ENCODE data around the gene ST8SIA6. TPM values are rescaled to one million over a fixed set of nuclear protein-coding genes. Genes with fewer than 3 reads are reported as not detected.

Gene ST8SIA6
- total and polyA plus RNA-seq, 7 experiments from 2014 or later: 0.08 to 2.5 (median 0.56) TPM

- H3K27me3 Mint-ChIP-seq: peaks cover 0 to 4% (median 0%) of the 10 kb centered on the region in 5 donors
- ChIA-PET POLR2A (no interaction called here), CTCF (no interaction called here)
- peaks cover 0 to 5% (median 0%) of the 10 kb centered on the region in 5 donors for H3K36me3 Mint-ChIP-seq
- DNase-seq (no peak), ATAC-seq (no peak)
- Histone ChIP-seq H3K4me1 (ENCODE audit: control insufficient read depth in 2 of 2, insufficient read depth in 2 of 2, low read length in 2 of 2) (no peaks in the 10 kb centered on the region), H3K36me3 (ENCODE audit: control insufficient read depth in 2 of 3, insufficient read depth in 3 of 3, low read length in 3 of 3) (no peaks in the 10 kb centered on the region), H3K27me3 (ENCODE audit: control insufficient read depth in 2 of 2, insufficient read depth in 2 of 2, low read length in 2 of 2) (no peaks in the 10 kb centered on the region), H3K9me3 (ENCODE audit: control insufficient read depth in 2 of 3, low read length in 3 of 3) (no peaks in the 10 kb centered on the region), H3K27ac (ENCODE audit: low read depth, low read length) (no peak overlapping the region), H3K4me3 (ENCODE audit: low read length) (no peak overlapping the region)
- H3K9me3 Mint-ChIP-seq: peaks cover 0 to 6% (median 0%) of the 10 kb centered on the region in 11 donors
- H3K4me1 Mint-ChIP-seq: no peaks in the 10 kb centered on the region
- no peak overlapping the region for H3K27ac Mint-ChIP-seq
- intact Hi-C loops (cut with micrococcal nuclease): no loop called here
- H3K4me3 Mint-ChIP-seq: no peak overlapping the region
Measured at GRCh38 chr10:17488848-17489247, 34.5 kb upstream of the ST8SIA6 start.

- Mint-ChIP-seq H3K27me3 (peaks cover 0 to 7% (median 4%) of the 10 kb centered on the region in 5 donors), H3K36me3 (peaks cover 0 to 5% (median 2%) of the 10 kb centered on the region in 5 donors), H3K4me3 (no peak overlapping the region), H3K9me3 (peaks cover 0 to 20% (median 5%) of the 10 kb centered on the region in 11 donors), H3K4me1 (no peaks in the 10 kb centered on the region), H3K27ac (peak overlapping the region in 1 of 9 donors; percentile 32)
- ATAC-seq (no peak), DNase-seq (no peak)
- no peaks in the 10 kb centered on the region for H3K4me1 ChIP-seq (ENCODE audit: control insufficient read depth in 2 of 2, insufficient read depth in 2 of 2, low read length in 2 of 2)
- intact Hi-C loops (cut with micrococcal nuclease): no loop called here
- H3K36me3 ChIP-seq (ENCODE audit: control insufficient read depth in 2 of 3, insufficient read depth in 3 of 3, low read length in 3 of 3): no peaks in the 10 kb centered on the region
- H3K9me3 ChIP-seq (ENCODE audit: control insufficient read depth in 2 of 3, low read length in 3 of 3): no peaks in the 10 kb centered on the region
- CTCF ChIA-PET: no interaction called here
- POLR2A ChIA-PET: no interaction called here
- H3K4me3 ChIP-seq (ENCODE audit: low read length): no peak overlapping the region
- H3K27ac ChIP-seq (ENCODE audit: low read depth, low read length): no peak overlapping the region
- no peaks in the 10 kb centered on the region for H3K27me3 ChIP-seq (ENCODE audit: control insufficient read depth in 2 of 2, insufficient read depth in 2 of 2, low read length in 2 of 2)
Measured at GRCh38 chr10:17483079-17483478, 28.7 kb upstream of the ST8SIA6 start.

GRCh38 chr10:17479822-17480221 is 25.4 kb upstream of the ST8SIA6 start:
- Mint-ChIP-seq H3K36me3 (peaks cover 0 to 5% (median 0%) of the 10 kb centered on the region in 5 donors), H3K4me1 (no peaks in the 10 kb centered on the region), H3K27me3 (peaks cover 4 to 14% (median 11%) of the 10 kb centered on the region in 5 donors), H3K27ac (no peak overlapping the region), H3K4me3 (no peak overlapping the region), H3K9me3 (peaks cover 0 to 16% (median 3%) of the 10 kb centered on the region in 11 donors)
- DNase-seq (no peak), ATAC-seq (no peak)
- Histone ChIP-seq H3K4me1 (ENCODE audit: control insufficient read depth in 2 of 2, insufficient read depth in 2 of 2, low read length in 2 of 2) (no peaks in the 10 kb centered on the region), H3K36me3 (ENCODE audit: control insufficient read depth in 2 of 3, insufficient read depth in 3 of 3, low read length in 3 of 3) (no peaks in the 10 kb centered on the region), H3K9me3 (ENCODE audit: control insufficient read depth in 2 of 3, low read length in 3 of 3) (no peaks in the 10 kb centered on the region), H3K4me3 (ENCODE audit: low read length) (no peak overlapping the region), H3K27me3 (ENCODE audit: control insufficient read depth in 2 of 2, insufficient read depth in 2 of 2, low read length in 2 of 2) (no peaks in the 10 kb centered on the region), H3K27ac (ENCODE audit: low read depth, low read length) (no peak overlapping the region)
- intact Hi-C loops (cut with micrococcal nuclease): no loop called here
- ChIA-PET CTCF (no interaction called here), POLR2A (no interaction called here)

DNA sequence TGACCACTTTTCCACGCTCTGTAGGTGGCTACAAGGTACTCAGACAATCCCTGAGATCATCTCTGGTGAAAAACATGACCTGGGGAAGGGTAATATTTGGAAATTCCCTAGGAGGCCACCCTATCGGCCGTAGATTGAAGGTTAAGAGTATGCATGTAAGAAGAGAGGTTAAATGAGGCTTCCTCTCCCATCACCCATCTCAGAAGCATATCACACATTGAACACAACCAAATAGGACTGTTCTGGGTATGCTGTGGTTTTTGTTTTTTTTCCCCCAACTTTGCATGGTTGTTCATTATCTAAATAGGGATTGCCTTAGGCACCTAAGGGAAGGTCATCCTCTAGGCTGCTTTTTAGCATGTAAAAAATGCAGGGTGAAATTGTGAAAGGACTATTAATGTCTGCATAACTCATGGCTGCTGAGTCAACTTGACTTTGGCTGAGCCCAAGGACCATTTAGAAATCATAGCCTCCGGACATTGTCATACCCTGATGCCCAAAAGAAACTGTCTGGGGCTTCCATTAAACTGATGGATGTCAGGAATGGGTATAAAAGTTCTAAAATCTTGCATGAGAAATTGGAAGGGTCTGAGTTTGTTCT is 24.7 kb upstream of the ST8SIA6 start:
- no peak overlapping the region for H3K4me3 ChIP-seq (ENCODE audit: low read length)
- no peak overlapping the region for H3K27ac ChIP-seq (ENCODE audit: low read depth, low read length)
- CTCF ChIA-PET: no interaction called here

DNA sequence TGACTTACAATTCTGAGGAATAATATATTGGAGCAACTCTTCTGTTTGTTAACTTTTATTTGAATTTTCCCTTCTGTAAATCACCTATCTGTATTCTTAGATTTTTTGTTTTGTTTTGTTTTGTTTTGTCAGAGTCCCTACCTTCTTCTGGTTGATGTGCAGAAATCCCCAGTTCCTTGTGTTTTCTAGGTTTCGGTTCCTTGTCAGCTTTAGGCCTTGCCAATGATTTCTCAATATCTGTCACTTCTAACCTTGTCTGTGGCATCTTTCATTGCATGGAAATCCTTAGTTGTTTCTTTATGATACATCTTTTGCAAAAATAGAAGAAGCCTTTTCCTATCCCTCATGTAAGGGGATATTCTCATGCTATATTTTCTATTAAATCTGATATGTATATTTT is 21.7 kb upstream of the ST8SIA6 start:
- Mint-ChIP-seq H3K9me3 (peaks cover 0 to 6% (median 0%) of the 10 kb centered on the region in 11 donors), H3K27ac (no peak overlapping the region), H3K36me3 (peaks cover 0 to 5% (median 0%) of the 10 kb centered on the region in 5 donors), H3K4me1 (peaks cover 0 to 7% (median 4%) of the 10 kb centered on the region in 7 donors), H3K4me3 (no peak overlapping the region), H3K27me3 (peaks cover 4 to 18% (median 12%) of the 10 kb centered on the region in 5 donors)
- ChIA-PET CTCF (no interaction called here), POLR2A (interaction anchor here (0.7 kb wide), 1 partner anchor 365 kb away, joined by 3 read pairs; no protein-coding TSS in a partner anchor)
- no peaks in the 10 kb centered on the region for H3K4me1 ChIP-seq (ENCODE audit: control insufficient read depth in 2 of 2, insufficient read depth in 2 of 2, low read length in 2 of 2)
- no peaks in the 10 kb centered on the region for H3K36me3 ChIP-seq (ENCODE audit: control insufficient read depth in 2 of 3, insufficient read depth in 3 of 3, low read length in 3 of 3)
- ATAC-seq: no peak
- H3K4me3 ChIP-seq (ENCODE audit: low read length): no peak overlapping the region
- intact Hi-C loops (cut with micrococcal nuclease): no loop called here
- H3K27ac ChIP-seq (ENCODE audit: low read depth, low read length): no peak overlapping the region
- no peak for DNase-seq
- no peaks in the 10 kb centered on the region for H3K27me3 ChIP-seq (ENCODE audit: control insufficient read depth in 2 of 2, insufficient read depth in 2 of 2, low read length in 2 of 2)
- no peaks in the 10 kb centered on the region for H3K9me3 ChIP-seq (ENCODE audit: control insufficient read depth in 2 of 3, low read length in 3 of 3)

More for the DNA sequence above, 24.7 kb upstream of the ST8SIA6 start:
- H3K9me3 Mint-ChIP-seq: peaks cover 0 to 16% (median 3%) of the 10 kb centered on the region in 11 donors
- H3K4me1 ChIP-seq (ENCODE audit: control insufficient read depth in 2 of 2, insufficient read depth in 2 of 2, low read length in 2 of 2): no peaks in the 10 kb centered on the region
- H3K27me3 ChIP-seq (ENCODE audit: control insufficient read depth in 2 of 2, insufficient read depth in 2 of 2, low read length in 2 of 2): no peaks in the 10 kb centered on the region
- H3K4me3 Mint-ChIP-seq: no peak overlapping the region
- POLR2A ChIA-PET: no interaction called here
- H3K36me3 ChIP-seq (ENCODE audit: control insufficient read depth in 2 of 3, insufficient read depth in 3 of 3, low read length in 3 of 3): no peaks in the 10 kb centered on the region
- no peaks in the 10 kb centered on the region for H3K9me3 ChIP-seq (ENCODE audit: control insufficient read depth in 2 of 3, low read length in 3 of 3)
- H3K27me3 Mint-ChIP-seq: peaks cover 4 to 17% (median 12%) of the 10 kb centered on the region in 5 donors
- H3K4me1 Mint-ChIP-seq: no peaks in the 10 kb centered on the region
- peaks cover 0 to 5% (median 0%) of the 10 kb centered on the region in 5 donors for H3K36me3 Mint-ChIP-seq
- ATAC-seq: no peak
- no peak for DNase-seq
- H3K27ac Mint-ChIP-seq: no peak overlapping the region
- intact Hi-C loops (cut with micrococcal nuclease): no loop called here

- CTCF ChIA-PET: no interaction called here
- peaks cover 0 to 7% (median 4%) of the 10 kb centered on the region in 7 donors for H3K4me1 Mint-ChIP-seq
Measured at GRCh38 chr10:17475661-17476060, 21.3 kb upstream of the ST8SIA6 start.

More at GRCh38 chr10:17475661-17476060, 21.3 kb upstream of the ST8SIA6 start:
- Histone ChIP-seq H3K27me3 (ENCODE audit: control insufficient read depth in 2 of 2, insufficient read depth in 2 of 2, low read length in 2 of 2) (no peaks in the 10 kb centered on the region), H3K27ac (ENCODE audit: low read depth, low read length) (no peak overlapping the region), H3K4me1 (ENCODE audit: control insufficient read depth in 2 of 2, insufficient read depth in 2 of 2, low read length in 2 of 2) (no peaks in the 10 kb centered on the region), H3K9me3 (ENCODE audit: control insufficient read depth in 2 of 3, low read length in 3 of 3) (no peaks in the 10 kb centered on the region), H3K36me3 (ENCODE audit: control insufficient read depth in 2 of 3, insufficient read depth in 3 of 3, low read length in 3 of 3) (no peaks in the 10 kb centered on the region), H3K4me3 (ENCODE audit: low read length) (no peak overlapping the region)
- peaks cover under 1 to 17% (median 12%) of the 10 kb centered on the region in 5 donors for H3K27me3 Mint-ChIP-seq
- no peak overlapping the region for H3K4me3 Mint-ChIP-seq
- DNase-seq: no peak
- peaks cover 0 to 2% (median 0%) of the 10 kb centered on the region in 11 donors for H3K9me3 Mint-ChIP-seq
- H3K36me3 Mint-ChIP-seq: peaks cover 0 to 2% (median 0%) of the 10 kb centered on the region in 5 donors
- ATAC-seq: no peak
- H3K27ac Mint-ChIP-seq: no peak overlapping the region
- intact Hi-C loops (cut with micrococcal nuclease): no loop called here
- POLR2A ChIA-PET: no interaction called here
